Endothelial cell of umbilical vein (primary cell): Measurements from ENCODE around the gene CAPN5. TPM values are rescaled to one million over a fixed set of nuclear protein-coding genes. Genes with fewer than 3 reads are reported as not detected.

Experiments used
- BruUV-seq: library from RNA; stranded (reverse); fragments of 400-500 nt; replicated peaks from 2 replicates; lab custom pipeline; 2021; lab: Mats Ljungman, UMichigan
- CTCF ChIA-PET: fragments of 300-600, 350-600 bp; sonication (Branson Sonifier 250); formaldehyde crosslinking; loops from one replicate; lab custom pipeline; 2021; ENCODE audit warnings: antibody characterized with exemption, inconsistent platforms; lab: Charles Lee
- POLR2A ChIA-PET: fragments of 300-600, 350-600 bp; sonication (Branson Sonifier 250); formaldehyde crosslinking; loops from one replicate; lab custom pipeline; 2021; ENCODE audit warnings: antibody characterized with exemption, inconsistent platforms; lab: Charles Lee
- DNase-seq: peaks from one replicate; pipeline ENCODE4 v3.0.0-alpha.2; 2011; ENCODE audit warnings: low read depth, low spot score
- FAIRE-seq: peaks from 2 replicates; lab custom pipeline; 2011; peaks lifted over from hg19 to GRCh38; lab: Jason Lieb, UNC
- H2AFZ ChIP-seq: 2 replicates; pipeline ENCODE4 v1.6.0; 2012; ENCODE audit warnings: low read depth, low read length, control low read depth, inconsistent platforms
- H3K27ac ChIP-seq: 2 replicates; pipeline ENCODE4 v1.5.1; 2011; ENCODE audit warnings: low read depth, mild to moderate bottlenecking, control low read depth, low read length, moderate library complexity; ENCODE audit not compliant: insufficient read depth
- H3K27me3 ChIP-seq, 2 experiments: 2 replicates each; pipeline versions ENCODE4 v1.6.0 to v1.6.1; 2011; ENCODE audit warnings: low read length in 2 of 2, mixed read lengths in 1 of 2; ENCODE audit not compliant: control insufficient read depth in 2 of 2, insufficient read depth in 2 of 2
- H3K36me3 ChIP-seq, 2 experiments: 2 replicates in 1 of 2; 3 replicates in 1 of 2; pipeline ENCODE4 v1.5.1; 2011; ENCODE audit warnings: low read length in 2 of 2, mild to moderate bottlenecking in 1 of 2, moderate library complexity in 1 of 2; ENCODE audit not compliant: control insufficient read depth in 2 of 2, insufficient read depth in 2 of 2; ENCODE audit errors: extremely low read depth in 1 of 2
- H3K4me1 ChIP-seq: 3 replicates; pipeline ENCODE4 v1.5.1; 2011; ENCODE audit warnings: mild to moderate bottlenecking, low read length; ENCODE audit not compliant: control insufficient read depth, insufficient read depth; ENCODE audit errors: extremely low read depth
- H3K4me2 ChIP-seq: 2 replicates; pipeline ENCODE4 v1.6.1; 2011; ENCODE audit warnings: low read length, control low read depth, mixed read lengths; ENCODE audit not compliant: insufficient read depth
- H3K4me3 ChIP-seq, 3 experiments: fragments of 200-600 bp in 1 of 3; sonication (generic), shearing (Covaris generic) in 1 of 3; replicated peaks in 1 of 3; 2 replicates each; pipeline ENCODE4 v1.5.1; 2011 to 2016; ENCODE audit warnings: control low read depth in 3 of 3, low read length in 3 of 3, mild to moderate bottlenecking in 2 of 3, inconsistent platforms in 1 of 3, low read depth in 1 of 3, moderate library complexity in 1 of 3; ENCODE audit not compliant: insufficient read depth in 1 of 3
- H3K79me2 ChIP-seq: 2 replicates; pipeline ENCODE4 v1.6.0; 2012; ENCODE audit warnings: low read length, inconsistent platforms; ENCODE audit not compliant: control insufficient read depth, insufficient read depth
- H3K9ac ChIP-seq: replicated peaks from 2 replicates; pipeline ENCODE3; 2011; ENCODE audit warnings: low read length, control low read depth; ENCODE audit not compliant: insufficient read depth; ENCODE audit errors: extremely low read depth
- H3K9me1 ChIP-seq: replicated peaks from 3 replicates; pipeline ENCODE4 v1.6.0; 2011; ENCODE audit warnings: mild to moderate bottlenecking, low read length; ENCODE audit not compliant: control insufficient read depth, insufficient read depth; ENCODE audit errors: extremely low read depth
- H3K9me3 ChIP-seq: replicated peaks from 2 replicates; pipeline ENCODE4 v1.5.1; 2012; ENCODE audit warnings: low read length, inconsistent platforms; ENCODE audit not compliant: control insufficient read depth, insufficient read depth
- H4K20me1 ChIP-seq: replicated peaks from 2 replicates; pipeline ENCODE3; 2011; ENCODE audit warnings: mild to moderate bottlenecking, low read length; ENCODE audit not compliant: control insufficient read depth, insufficient read depth; ENCODE audit errors: extremely low read depth
- EZH2 ChIP-seq: IDR thresholded peaks from 2 replicates; pipeline ENCODE4 v1.6.1; 2012; ENCODE audit warnings: borderline replicate concordance, low read depth, mild to moderate bottlenecking, moderate library complexity, low read length, inconsistent platforms; ENCODE audit not compliant: severe bottlenecking
- FOS ChIP-seq: IDR thresholded peaks from 2 replicates; pipeline ENCODE4 v1.6.1; 2011; ENCODE audit warnings: mild to moderate bottlenecking, low read length, moderate library complexity, borderline replicate concordance; ENCODE audit not compliant: insufficient read depth
- GATA2 ChIP-seq: IDR thresholded peaks from 2 replicates; pipeline ENCODE4 v1.7.0; 2011; ENCODE audit warnings: low read depth, mild to moderate bottlenecking, moderate library complexity, mixed read lengths, low read length; ENCODE audit not compliant: insufficient read length, insufficient read depth
- JUN ChIP-seq: IDR thresholded peaks from 2 replicates; pipeline ENCODE4 v1.6.1; 2011; ENCODE audit warnings: borderline replicate concordance, low read depth; ENCODE audit not compliant: insufficient read length, insufficient read depth
- MYC ChIP-seq: IDR thresholded peaks from one replicate; pipeline ENCODE4 v1.6.1; 2011; ENCODE audit warnings: mild to moderate bottlenecking, low read depth, low read length
- POLR2A ChIP-seq: IDR thresholded peaks from 2 replicates; pipeline ENCODE4 v1.6.1; 2012; ENCODE audit warnings: low read depth, mild to moderate bottlenecking, control low read depth, low read length
- POLR2AphosphoS5 ChIP-seq: IDR thresholded peaks from 2 replicates; pipeline ENCODE4 v1.6.1; 2012; ENCODE audit warnings: low read depth, mild to moderate bottlenecking, control low read depth, low read length, moderate library complexity; ENCODE audit not compliant: insufficient read depth
- dilution Hi-C: fragments of 300-500 bp; cut with MboI; formaldehyde crosslinking; loops from one replicate; pipeline ENCODE4 v1.15.0; 2019; ENCODE audit warnings: low sequenced_read_pairs; ENCODE audit not compliant: extremely low pct_ligation_motif_present
- intact Hi-C: fragments of 100-400 bp; cut with micrococcal nuclease; formaldehyde crosslinking; loops from one replicate; pipeline ENCODE4 v1.10.0; 2022
- polyA plus RNA-seq, 4 experiments: library from polyadenylated mRNA; depleted of rRNA in 3 of 4; stranded (reverse) in 3 of 4; unstranded in 1 of 4; fragments of >200 nt; gene quantifications; 2 replicates each; pipeline versions ENCODE4 v1.2.1 to v1.2.3, GENCODE V29; 2011 to 2012; ENCODE audit warnings: missing spikeins in 1 of 4
- total RNA-seq: library from RNA; stranded (reverse); gene quantifications from 2 replicates; pipeline ENCODE4 v1.2.3, GENCODE V29; 2021
- TF ChIP-seq, protein P1 (sequence below): IDR thresholded peaks from 2 replicates; pipeline ENCODE4 v1.6.1; 2011; ENCODE audit not compliant: insufficient read depth, insufficient read length
- TF ChIP-seq, protein P2 (sequence below), 2 donors: IDR thresholded peaks; 1 replicate in 1 of 2; 2 replicates in 1 of 2; pipeline ENCODE4 v1.5.1; 2011; ENCODE audit warnings: low read length in 2 of 2, mild to moderate bottlenecking in 2 of 2, moderate library complexity in 2 of 2, control low read depth in 1 of 2, inconsistent platforms in 1 of 2, low read depth in 1 of 2; ENCODE audit not compliant: insufficient read depth in 1 of 2; ENCODE audit errors: extremely low read depth in 1 of 2

The CAPN5 gene
- total and polyA plus RNA-seq, 2 donors (not counting 3 experiments of a cell fraction or from before 2014, with no cell fraction given), result 15.0 to 17.0 TPM

DNA sequence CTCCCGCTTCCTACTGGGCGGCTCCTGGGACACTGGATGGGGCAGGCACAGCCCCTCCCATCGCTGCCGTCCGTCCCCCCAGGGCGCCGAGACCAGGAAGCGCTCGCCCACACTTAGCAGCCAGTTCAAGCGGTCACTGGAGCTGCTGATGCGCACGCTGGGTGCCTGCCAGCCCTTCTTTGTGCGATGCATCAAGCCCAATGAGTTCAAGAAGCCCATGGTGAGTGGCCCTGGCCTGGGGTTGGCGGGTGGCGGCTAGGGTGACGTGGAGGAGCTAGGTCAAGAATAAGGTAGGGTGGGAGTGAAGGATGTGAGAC, 105.9 kb downstream of the CAPN5 start:
- H3K36me3 ChIP-seq, result no peaks in the 10 kb centered on the region
- H3K9me1 ChIP-seq, result no peaks in the 10 kb centered on the region
- H4K20me1 ChIP-seq, result no peaks in the 10 kb centered on the region
- H3K27ac ChIP-seq, result no peak overlapping the region
- ChIA-PET CTCF (interaction anchor here (1.3 to 4.6 kb wide), 4 partner anchors 16 to 252 kb away, joined by 3 to 32 read pairs (median 5); partner anchors contain the start of gene MYO7A), POLR2A (no interaction called here)
- FAIRE-seq (no peak), DNase-seq (peak; percentile 13)
- peaks cover 14% of the 10 kb centered on the region for H3K4me1 ChIP-seq
- no TSS peak for BruUV-seq
- intact Hi-C loops, result no loop called here
- TF ChIP-seq POLR2AphosphoS5 (no peak), MYC (no peak), EZH2 (no peak), GATA2 (no peak), FOS (no peak), POLR2A (no peak), JUN (no peak)
- TF ChIP-seq, protein P1, sequence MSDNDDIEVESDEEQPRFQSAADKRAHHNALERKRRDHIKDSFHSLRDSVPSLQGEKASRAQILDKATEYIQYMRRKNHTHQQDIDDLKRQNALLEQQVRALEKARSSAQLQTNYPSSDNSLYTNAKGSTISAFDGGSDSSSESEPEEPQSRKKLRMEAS, result no peak
- TF ChIP-seq, protein P2, sequence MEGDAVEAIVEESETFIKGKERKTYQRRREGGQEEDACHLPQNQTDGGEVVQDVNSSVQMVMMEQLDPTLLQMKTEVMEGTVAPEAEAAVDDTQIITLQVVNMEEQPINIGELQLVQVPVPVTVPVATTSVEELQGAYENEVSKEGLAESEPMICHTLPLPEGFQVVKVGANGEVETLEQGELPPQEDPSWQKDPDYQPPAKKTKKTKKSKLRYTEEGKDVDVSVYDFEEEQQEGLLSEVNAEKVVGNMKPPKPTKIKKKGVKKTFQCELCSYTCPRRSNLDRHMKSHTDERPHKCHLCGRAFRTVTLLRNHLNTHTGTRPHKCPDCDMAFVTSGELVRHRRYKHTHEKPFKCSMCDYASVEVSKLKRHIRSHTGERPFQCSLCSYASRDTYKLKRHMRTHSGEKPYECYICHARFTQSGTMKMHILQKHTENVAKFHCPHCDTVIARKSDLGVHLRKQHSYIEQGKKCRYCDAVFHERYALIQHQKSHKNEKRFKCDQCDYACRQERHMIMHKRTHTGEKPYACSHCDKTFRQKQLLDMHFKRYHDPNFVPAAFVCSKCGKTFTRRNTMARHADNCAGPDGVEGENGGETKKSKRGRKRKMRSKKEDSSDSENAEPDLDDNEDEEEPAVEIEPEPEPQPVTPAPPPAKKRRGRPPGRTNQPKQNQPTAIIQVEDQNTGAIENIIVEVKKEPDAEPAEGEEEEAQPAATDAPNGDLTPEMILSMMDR (IDR thresholded peaks at IDR 0.05; ENCODE audit: extremely low read depth in 1 of 2, insufficient read depth in 1 of 2, low read depth in 1 of 2, low read length in 2 of 2), result no peak
- peak overlapping the region; percentile 23 for H2AFZ ChIP-seq
- no peak overlapping the region for H3K9ac ChIP-seq
- H3K4me3 ChIP-seq, result no peak overlapping the region
- no peaks in the 10 kb centered on the region for H3K27me3 ChIP-seq
- H3K4me2 ChIP-seq, result no peak overlapping the region
- no peaks in the 10 kb centered on the region for H3K9me3 ChIP-seq
- dilution Hi-C loops, result no loop called here
- H3K79me2 ChIP-seq, result no peaks in the 10 kb centered on the region
